Colonic mucosa (tissue), 4 donors: ENCODE data around the gene AK1. TPM values are rescaled to one million over a fixed set of nuclear protein-coding genes. Genes with fewer than 3 reads are reported as not detected.

Experiments used
- DNase-seq: peaks from one replicate; pipeline ENCODE4 v3.0.0-alpha.2; 2020
- H3K27ac ChIP-seq: fragments of 200-600 bp; one replicate; pipeline ENCODE4 v1.8.0; 2021
- H3K27me3 ChIP-seq: fragments of 200-600 bp; one replicate; pipeline ENCODE4 v1.8.0; 2021
- H3K36me3 ChIP-seq: fragments of 200-600 bp; one replicate; pipeline ENCODE4 v1.8.0; 2021
- H3K4me1 ChIP-seq: fragments of 200-600 bp; one replicate; pipeline ENCODE4 v1.8.0; 2021; ENCODE audit warnings: mild to moderate bottlenecking
- H3K4me3 ChIP-seq: fragments of 200-600 bp; one replicate; pipeline ENCODE4 v1.8.0; 2021
- H3K9ac ChIP-seq, 2 donors: one replicate each; pipeline ENCODE4 v1.7.0; 2013; ENCODE audit warnings: control low read depth in 2 of 2, low read depth in 2 of 2, low read length in 2 of 2
- H3K9me3 ChIP-seq: fragments of 200-600 bp; one replicate; pipeline ENCODE4 v1.8.0; 2021
- CTCF ChIP-seq: fragments of 200-600 bp; IDR thresholded peaks from one replicate; pipeline ENCODE4 v1.8.0; 2022; ENCODE audit warnings: antibody characterized with exemption, mild to moderate bottlenecking
- intact Hi-C: fragments of 100-400 bp; cut with DNase I; formaldehyde crosslinking; loops from one replicate; pipeline ENCODE4 v1.14.1; 2022
- total RNA-seq, 2 donors: library from RNA; stranded (reverse); fragmentation: NEBNext Ultra II Directional in 1 of 2; extraction: Animal tissue kit (Norgen Biotek cat#: 25700) in 1 of 2; gene quantifications; one replicate each; pipeline ENCODE4 v1.2.1, GENCODE V29; 2021
- donor health status: healthy.
- donor health status: DM: no; HTN: no; CAD: no.
- donor health status: DM: no; HTN: no; CAD: no.

AK1 gene
- total RNA-seq, 2 donors from 2014 or later: 159 to 166 TPM

DNA sequence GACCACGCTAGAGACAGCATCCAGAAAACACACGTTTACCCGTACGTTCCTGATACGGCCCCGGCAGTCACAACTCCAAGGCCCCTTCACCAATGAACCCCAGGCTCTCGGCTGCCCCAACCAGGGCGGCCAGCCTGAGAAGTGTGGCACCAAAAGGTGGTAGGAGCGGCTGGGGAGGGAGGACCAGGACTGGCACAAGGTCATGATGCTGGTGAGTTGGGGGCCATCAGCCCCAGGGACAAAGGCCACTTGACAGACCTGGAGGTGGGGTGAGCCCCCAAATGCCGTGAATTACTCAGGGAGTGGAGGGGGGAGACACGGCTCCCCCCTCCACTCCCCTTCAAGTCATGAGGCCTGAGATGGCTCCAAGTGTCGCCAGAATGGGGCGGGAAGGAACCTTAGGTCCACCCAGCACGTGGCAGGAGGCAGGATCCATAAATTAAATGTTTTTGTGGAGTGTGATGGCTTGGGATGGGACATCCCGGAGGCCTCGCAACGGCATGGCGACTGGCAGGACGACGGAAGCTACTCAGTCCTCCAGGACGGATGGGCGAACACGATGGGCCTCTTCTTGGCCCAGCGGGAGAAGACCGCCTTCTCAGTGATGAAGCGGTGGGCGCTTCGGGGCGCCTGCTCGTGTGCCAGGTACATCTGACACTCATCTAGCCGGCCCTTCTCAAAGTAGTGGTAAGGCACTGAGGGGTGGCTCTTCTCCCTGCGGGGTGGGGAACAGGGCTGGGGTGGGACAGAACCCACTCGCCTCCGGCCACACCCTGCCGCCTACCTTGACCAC is 30.6 kb upstream of the AK1 start:
- Histone ChIP-seq H3K27ac (no peak overlapping the region), H3K27me3 (no peaks in the 10 kb centered on the region), H3K9ac (no peak overlapping the region), H3K36me3 (no peaks in the 10 kb centered on the region), H3K4me3 (no peak overlapping the region), H3K9me3 (no peaks in the 10 kb centered on the region), H3K4me1 (peaks cover 37% of the 10 kb centered on the region)
- intact Hi-C loops: no loop called here
- TF ChIP-seq CTCF: no peak
- peak; percentile 22 for DNase-seq

DNA sequence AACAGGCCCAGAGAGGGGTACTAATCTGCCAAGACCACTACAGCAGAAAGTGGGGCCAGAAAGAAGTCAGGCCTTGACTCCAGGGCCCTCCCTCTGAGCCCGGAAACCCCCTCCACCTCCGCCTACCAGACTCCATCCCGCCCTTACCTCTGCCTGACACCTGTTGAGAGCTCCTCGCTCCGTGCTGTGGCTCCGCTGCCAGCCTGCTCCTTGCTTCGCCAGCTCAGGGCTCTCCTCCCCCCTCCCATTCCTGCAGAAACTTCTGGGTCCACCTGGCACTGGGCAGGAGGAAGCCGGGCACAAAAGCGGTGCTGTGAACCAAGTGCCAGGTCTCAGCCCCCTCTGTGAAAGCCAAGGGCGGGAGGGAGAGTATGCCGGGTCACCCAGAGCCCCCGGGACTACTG is 28.3 kb upstream of the AK1 start:
- Histone ChIP-seq H3K4me1 (peaks cover 37% of the 10 kb centered on the region), H3K9me3 (no peaks in the 10 kb centered on the region), H3K27me3 (no peaks in the 10 kb centered on the region), H3K9ac (peak overlapping the region; percentile 55 to 84), H3K27ac (peak overlapping the region; percentile 94), H3K36me3 (no peaks in the 10 kb centered on the region), H3K4me3 (peak overlapping the region; percentile 41)
- intact Hi-C loops: no loop called here
- TF ChIP-seq CTCF: no peak
- DNase-seq: peak; percentile 67

GRCh38 chr9:127905004-127905728 is 27.7 kb upstream of the AK1 start:
- intact Hi-C loops: no loop called here
- H3K36me3 ChIP-seq: no peaks in the 10 kb centered on the region
- peaks cover 37% of the 10 kb centered on the region for H3K4me1 ChIP-seq
- no peaks in the 10 kb centered on the region for H3K9me3 ChIP-seq
- peak overlapping the region; percentile 41 for H3K4me3 ChIP-seq
- H3K27me3 ChIP-seq: no peaks in the 10 kb centered on the region
- DNase-seq: peak; percentile 91
- peak overlapping the region; percentile 94 for H3K27ac ChIP-seq
- TF ChIP-seq CTCF: no peak
- H3K9ac ChIP-seq: peak overlapping the region; percentile 55 to 84

DNA sequence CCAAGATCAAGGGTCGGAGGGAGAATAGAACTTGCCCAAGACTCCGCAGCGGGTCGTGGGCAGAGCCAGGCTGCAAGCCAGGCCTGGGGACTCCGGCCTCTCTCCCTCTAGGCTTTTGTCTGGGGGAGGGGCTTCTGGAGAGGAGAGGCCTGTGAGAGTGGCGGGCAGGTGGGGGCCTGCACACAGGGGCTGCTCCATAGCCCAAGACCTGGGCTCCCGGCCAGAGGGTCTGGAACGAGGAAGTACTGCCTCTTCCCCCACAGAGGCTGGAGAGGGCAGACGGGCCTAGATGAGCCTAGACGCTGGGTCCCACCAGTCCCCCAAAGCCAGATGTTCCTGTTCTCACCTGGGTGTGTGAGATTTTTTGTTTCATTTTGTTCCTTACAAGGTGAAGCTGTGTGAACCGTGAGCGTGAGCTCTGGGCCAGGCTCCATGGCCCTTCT is 27.1 kb upstream of the AK1 start:
- Histone ChIP-seq H3K4me1 (peaks cover 43% of the 10 kb centered on the region), H3K36me3 (no peaks in the 10 kb centered on the region), H3K27ac (peak overlapping the region; percentile 94), H3K9me3 (no peaks in the 10 kb centered on the region), H3K27me3 (no peaks in the 10 kb centered on the region), H3K9ac (peak overlapping the region; percentile 51 to 84), H3K4me3 (peak overlapping the region; percentile 41)
- DNase-seq: peak; percentile 64
- intact Hi-C loops: no loop called here
- no peak for TF ChIP-seq CTCF

- H3K4me1 ChIP-seq: peaks cover 43% of the 10 kb centered on the region
Observed at GRCh38 chr9:127903557-127904475, 26.3 kb upstream of the AK1 start.

More at GRCh38 chr9:127903557-127904475, 26.3 kb upstream of the AK1 start:
- Histone ChIP-seq H3K4me3 (peak overlapping the region; percentile 41), H3K9me3 (no peaks in the 10 kb centered on the region), H3K27me3 (no peaks in the 10 kb centered on the region), H3K27ac (peak overlapping the region; percentile 94), H3K36me3 (no peaks in the 10 kb centered on the region), H3K9ac (peak overlapping the region; percentile 51 to 84)
- intact Hi-C loops: no loop called here
- no peak for TF ChIP-seq CTCF
- peak; percentile 98 for DNase-seq
